Right renal cortex interstitium (tissue), 3 donors: ENCODE results near the gene STIL. TPM values are rescaled to one million over a fixed set of nuclear protein-coding genes. Genes with fewer than 3 reads are reported as not detected.
"Not testable (repeated sequence)": the region's sequence is repeated elsewhere in the genome, so short reads cannot be mapped to it uniquely, and the experiment has no call there.

Source experiments
- DNase-seq, 3 donors: peaks; one replicate each; pipeline ENCODE4 v3.0.0-alpha.2; 2013; ENCODE audit warnings: low read depth in 3 of 3, low spot score in 2 of 3
- polyA plus RNA-seq, 3 donors: library from polyadenylated mRNA; unstranded; fragments of 120-200 nt; gene quantifications; one replicate each; pipeline ENCODE4 v1.2.1, GENCODE V29; 2013; ENCODE audit not compliant: insufficient read length in 3 of 3

STIL gene
- 1 to 10 TPM; 9.0 to 9.5 (median 9.3) TPM for polyA plus RNA-seq

DNA sequence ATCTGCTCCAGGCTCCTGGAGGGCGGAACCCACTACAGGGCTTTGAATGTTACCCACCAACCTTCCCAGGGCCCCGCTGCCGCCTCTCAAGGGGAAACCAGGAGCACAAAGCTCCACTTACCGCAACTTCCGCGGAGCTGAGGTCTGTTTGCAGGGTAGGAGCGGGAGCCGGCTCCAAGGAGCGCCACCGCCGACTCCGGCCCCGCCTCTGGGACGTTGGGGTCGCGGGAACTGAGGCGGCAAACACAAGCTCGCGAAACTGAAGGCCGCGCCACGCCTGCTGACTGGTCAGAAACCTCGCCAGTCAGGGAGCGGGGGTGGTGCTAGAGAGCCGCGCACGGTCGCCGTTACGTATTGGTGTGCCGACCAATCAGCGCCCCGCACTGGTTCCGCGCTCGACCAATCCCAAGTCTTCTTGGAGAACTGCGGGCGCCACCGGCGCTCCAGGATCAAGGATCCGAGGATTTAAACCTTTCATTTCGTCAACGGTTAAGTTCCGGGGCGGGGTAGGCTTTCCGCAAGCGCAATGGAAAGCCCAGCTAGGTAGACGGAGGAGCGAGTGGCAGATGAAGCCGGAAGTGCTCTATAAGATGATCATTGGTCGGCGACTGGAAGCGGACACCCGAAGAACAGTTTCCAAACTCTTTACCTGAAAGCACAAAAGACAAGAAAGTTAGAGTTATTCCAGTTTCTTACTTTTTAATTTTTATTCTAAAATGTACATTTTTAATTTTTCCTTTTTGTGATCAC, at the start of gene STIL:
Gene STIL, minus strand, starts transcription at position 233 of the 750 bp plus-strand sequence. CDS start 3,828 bp downstream, outside the sequence.
- DNase-seq = peak; percentile 97 to 98 (median 98)

DNA sequence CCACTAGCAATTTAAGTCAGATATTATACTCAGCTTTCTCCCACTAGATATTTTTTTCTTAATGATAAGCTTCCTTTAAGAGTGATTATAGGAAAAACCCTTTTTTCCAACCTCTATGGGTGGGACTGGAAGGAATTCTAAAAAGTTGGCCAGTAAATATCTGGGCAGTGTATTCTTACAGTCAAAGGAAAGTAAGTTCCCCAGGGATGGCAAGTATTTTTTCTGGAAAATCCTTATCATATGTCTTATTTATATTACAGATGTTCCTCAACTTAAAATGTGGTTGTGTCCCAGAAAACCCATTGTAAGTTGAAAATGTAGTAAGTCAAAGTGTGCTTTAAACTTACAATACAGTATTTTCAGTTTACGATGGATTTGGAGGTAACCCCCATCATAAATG, 48.9 kb upstream of the STIL start:
- DNase-seq = no peak

DNA sequence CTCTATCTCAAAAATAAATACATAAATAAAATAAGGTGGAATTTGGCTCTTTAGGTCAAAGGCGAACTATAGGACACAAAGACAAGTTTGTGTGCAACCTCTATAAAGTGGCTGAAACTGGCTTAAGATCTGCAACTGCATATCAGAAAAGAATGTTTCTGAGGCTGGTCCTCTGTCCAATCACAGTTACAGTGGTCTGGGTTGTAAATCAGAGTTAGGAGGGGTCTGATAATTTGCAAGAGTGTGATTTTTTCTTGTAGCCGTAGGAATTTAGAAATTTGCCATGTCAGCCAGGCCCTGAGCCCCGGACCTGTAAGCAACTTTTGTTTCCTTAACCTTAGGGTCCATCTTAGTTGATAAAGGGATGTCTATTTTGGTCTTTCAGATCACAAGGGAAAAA, 47.4 kb upstream of the STIL start:
- no peak for DNase-seq

DNA sequence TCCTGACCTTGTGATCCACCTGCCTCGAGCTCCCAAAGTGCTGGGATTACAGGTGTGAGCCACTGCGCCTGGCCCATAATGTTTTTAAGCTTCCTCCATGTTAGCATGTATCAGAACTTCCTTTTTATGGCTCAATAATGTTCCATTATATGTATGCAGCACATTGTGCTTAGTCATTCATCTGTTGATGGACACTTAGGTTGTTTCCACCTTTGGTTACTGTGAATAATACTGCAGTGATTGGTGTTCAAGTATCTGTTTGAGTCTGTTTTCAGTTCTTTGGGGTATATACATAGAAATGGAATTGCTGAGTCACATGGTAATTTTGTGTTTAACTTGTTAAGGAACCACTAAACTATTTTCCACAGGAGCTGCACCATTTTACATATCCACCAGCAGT, 37.4 kb upstream of the STIL start:
- no peak for DNase-seq

DNA sequence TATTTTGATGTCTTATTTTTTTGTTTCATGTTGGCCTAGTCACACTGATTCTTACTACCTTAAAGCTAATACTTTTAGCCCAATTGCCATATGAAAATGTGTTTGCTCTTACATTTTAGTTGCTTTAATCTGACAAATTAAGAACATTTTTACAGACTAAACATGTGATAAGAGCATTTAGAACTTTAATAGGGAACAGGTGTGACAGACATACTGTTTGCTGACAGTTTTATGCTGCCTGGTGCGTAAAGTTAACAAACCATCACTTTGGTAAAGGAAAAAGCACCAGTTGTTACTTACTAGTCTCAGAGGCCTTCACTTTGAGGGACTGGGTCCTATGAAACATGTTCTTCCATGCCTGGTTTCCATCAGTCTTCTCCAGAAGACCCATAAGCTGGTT, 34.3 kb upstream of the STIL start:
- DNase-seq = no peak

DNA sequence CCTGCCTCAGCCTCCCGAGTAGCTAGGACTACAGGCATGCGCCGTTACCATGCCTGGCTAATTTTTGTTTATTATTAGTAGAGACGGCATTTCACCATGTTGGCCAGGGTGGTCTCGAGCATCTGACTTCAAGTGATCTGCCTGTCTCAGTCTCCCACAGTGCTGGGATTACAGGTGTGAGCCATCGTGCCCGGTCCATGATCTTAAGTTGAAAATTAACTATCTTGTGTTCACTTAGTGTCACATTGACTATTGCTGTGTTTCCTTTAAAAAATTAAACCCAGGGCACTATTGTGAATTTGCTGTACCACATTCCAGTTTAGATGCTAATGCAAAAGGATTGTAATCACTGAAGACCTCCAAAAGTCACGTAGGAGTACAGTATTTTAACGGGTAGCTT, 33.8 kb upstream of the STIL start:
- no peak for DNase-seq

DNA sequence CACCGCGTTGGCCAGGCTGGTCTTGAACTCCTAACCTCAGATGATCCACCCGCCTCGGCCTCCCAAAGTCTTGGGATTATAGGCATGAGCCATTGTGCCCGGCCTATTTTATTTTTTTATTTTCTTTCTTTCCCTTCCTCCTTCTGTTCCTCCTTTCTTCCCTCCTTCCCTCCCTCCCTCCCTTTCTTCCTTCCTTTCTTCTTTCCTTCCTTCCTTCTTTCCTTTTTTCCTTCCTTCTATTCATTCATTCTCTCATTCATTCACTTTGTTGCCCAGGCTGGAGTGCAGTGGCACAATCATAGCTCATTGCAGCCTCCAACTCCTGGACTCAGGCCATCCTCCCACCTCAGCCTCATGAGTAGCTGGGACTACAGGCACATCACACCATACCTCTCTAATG, 33.0 kb upstream of the STIL start:
- DNase-seq = not testable (repeated sequence)

DNA sequence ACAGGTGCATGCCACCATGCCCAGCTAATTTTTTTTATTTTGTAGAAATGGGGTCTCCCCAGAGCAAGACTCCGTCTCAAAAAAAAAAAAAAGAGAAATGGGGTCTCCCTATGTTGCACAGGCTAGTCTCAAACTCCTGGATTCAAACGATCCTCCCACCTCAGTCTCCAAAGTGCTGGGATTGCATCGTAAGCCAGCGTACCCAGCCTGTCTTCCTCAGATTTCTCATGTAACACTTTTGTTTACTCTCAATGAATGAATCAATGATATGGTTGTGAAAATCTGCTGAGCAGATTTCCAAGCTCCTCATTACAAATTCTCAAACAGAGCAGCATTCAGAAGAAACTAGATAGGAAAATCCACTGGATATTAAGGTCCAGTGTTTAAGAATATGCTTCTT, 26.3 kb upstream of the STIL start:
- DNase-seq = no peak

DNA sequence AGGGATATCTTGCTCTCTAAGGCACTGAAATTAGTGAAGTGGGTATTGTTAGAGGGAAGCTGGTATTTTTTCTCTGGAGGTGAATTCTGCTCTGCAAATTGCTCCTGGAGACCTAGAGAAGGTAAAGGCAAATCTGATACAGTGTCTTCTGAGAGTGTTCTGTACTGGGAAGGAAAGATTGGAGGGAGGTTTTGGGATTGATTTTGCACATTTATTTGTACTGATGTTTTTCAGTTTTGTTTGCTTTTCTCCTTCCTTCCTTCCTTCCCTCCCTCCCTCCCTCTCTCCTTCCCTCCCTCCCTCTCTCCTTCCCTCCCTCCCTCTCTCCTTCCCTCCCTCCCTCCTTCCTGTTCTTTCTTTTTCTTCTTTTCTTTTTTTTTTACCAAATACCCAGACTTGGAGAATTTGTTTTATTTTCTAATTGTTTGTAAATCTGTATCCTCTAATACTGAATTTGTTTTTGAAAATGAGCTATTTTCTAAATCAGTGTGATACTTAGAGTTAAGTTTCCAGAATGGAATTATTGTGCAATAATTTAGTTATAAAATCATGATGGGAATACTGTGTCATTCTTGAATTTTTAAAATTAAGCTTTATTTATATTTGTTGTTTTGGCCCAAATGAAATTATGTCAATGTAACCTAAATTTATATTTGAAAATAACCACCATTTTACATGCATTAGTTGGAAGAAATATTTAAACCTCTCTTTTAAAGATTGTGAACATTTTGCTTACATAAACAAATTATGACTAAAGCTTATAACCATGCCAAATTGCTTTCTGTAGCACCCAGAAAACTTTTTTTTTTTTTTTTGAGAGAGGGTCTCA, 24.5 kb upstream of the STIL start:
- no peak for DNase-seq

DNA sequence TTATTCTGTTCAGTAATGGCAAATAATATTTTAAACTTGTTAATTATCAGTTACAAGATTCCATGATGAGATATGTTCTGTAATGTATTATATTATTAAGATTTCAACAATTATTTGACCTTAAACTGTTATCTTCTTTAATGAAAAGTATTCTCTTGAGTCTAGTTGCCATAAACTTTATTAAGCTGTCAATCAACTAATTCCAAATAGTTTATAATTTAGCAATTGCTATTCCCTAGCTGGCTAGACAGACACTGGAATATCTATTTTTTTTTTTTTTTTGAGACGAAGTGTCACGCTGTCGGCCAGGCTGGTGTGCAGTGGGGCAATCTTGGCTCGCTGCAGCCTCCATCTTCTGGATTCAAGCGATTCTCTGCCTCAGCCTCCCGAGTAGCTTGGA, 23.4 kb upstream of the STIL start:
- no peak for DNase-seq

DNA sequence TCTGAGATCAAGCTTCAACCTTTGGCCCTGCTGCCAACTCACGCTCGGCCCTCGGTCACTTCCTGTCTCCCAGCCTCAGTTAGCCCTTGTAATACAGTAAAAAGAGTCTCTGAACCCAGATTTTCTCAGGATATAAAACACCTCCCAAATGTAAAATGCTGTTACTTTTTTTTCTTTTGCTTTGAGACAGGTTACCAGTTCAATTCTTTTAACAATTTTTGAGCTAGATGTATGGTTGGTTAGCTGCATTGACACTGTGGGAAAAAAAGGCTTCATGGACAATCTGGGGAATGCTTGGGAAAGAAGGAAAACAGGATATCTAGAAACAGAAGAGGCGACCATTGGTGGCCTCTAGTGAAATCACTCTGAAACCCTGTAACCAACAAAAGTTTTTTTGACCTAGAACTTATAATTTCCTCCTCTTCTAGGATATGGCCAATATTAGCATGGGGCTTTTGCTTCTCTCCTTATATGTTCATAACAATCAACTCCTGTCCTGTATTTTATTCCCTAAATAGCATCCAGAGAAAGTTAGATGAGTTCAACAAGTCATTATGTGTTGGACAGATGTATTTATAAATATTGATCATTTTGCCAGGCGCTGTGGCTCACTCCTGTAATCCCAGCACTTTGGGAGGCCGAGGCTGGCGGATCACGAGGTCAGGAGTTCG, 21.0 kb upstream of the STIL start:
- no peak for DNase-seq

DNA sequence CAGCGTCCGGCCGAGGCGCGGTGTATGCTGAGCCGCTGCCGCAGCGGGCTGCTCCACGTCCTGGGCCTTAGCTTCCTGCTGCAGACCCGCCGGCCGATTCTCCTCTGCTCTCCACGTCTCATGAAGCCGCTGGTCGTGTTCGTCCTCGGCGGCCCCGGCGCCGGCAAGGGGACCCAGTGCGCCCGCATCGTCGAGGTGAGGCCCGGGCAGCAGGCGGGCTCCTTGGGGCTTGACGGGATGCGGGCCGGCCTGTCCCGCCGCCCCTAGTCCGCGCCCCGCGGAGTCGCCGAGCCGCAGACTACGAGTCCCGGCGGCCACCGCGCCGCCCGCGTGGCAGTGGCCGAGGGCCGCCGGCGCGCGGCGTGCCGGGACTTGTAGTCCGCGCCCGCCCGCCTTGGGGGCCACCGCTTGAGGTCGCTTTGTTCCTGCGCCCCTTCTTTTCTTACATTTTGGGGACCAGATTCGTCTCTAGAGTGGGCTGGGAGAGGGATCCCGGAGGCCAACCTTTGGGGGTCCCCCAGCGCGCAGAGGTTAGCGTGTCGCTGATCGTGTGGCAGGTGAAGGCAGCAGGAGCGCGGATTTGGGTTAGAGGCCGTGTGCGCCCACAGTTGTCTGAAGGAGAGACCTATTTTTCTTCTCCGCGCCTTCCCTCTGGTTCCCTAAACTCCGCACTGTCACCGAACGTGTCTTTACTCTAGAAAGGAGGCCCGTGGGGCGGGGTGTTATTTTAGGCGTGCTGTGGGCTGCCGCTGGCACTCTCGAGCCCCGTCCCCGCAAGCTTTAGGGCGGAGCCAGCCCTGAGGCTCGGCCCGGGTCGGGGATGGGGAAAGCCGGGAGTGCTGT, 20.2 kb upstream of the STIL start:
- peak; percentile 57 to 78 (median 58) for DNase-seq

DNA sequence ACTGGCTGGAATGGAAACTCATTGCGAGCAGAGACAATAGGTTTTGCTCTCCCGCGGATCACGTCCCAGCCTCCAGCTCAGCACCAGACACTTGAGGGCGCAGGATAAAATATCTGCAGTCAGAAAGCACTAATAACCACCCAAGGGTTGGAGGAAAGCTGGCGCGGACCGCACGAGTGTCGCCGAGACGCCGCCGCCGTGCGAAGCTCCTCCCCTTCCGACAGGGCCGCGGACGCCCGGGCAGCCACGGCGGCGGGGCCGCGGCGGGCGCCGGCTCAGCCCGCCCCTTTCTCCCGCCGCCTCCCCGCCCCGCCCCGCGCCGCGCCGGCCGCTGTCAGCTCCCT, 19.6 kb upstream of the STIL start, which contains the start of gene CMPK1:
Gene CMPK1, plus strand, starts transcription at position 213 of the 344 bp plus-strand sequence. CDS start 156 bp downstream, outside the sequence.
- DNase-seq = peak; percentile 58 to 68 (median 61)

DNA sequence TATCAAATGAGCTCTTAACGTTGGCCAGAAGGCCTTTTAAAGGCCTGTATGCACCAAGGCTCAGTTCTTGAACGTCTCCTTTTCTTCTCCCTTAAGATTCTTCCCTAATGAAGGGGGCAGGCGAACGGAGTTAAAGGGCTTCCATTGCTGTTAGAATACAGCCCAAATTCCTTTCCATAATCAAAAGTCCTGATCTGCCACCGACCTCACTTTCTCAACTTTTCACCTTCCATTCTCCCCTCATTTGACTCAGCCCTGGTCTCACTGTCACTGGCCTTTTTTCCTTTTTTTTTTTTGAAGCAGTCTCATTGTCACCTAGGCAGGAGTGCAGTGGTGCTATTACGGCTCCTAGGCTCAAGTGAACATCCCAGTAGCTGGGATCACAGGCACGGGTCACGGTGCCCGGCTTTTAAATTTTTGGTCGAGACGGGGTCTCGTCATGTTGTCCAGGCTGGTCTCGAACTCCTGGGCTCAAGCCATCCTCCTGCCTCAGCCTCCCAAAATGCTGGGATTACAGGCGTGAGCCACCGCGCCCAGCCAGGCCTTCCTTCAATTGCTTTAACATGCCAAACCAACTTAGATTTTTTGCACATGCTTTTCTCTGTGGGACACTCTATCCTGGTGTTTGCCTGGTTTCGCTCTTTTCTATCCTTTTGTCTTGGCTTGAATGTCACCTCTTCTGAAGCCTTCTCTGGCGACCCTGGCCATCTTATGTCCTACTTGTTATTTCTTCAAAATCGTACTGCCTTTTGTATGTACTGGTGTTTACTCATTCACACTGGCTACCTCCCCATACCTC, 19.0 kb upstream of the STIL start:
- DNase-seq = no peak

DNA sequence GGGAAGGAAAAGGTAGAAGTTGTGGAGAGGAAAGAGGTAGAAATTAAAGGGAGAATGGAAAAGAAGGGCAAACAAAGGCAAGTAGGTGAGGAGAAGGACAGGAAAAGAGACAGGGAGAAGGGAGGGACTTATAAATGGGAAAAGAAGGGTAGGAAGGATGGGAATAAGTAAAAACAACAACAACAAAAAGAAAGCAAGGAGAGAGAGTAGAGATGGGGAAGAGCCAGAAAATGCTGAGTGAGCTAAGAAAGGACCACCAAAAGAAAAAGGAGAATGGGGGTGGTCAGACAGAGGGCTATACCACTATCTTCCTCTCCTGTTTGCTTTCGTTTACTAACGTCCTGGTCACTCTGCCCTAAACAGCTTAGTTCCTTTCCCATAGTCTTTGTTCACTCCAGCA, 17.9 kb upstream of the STIL start:
- DNase-seq = no peak

DNA sequence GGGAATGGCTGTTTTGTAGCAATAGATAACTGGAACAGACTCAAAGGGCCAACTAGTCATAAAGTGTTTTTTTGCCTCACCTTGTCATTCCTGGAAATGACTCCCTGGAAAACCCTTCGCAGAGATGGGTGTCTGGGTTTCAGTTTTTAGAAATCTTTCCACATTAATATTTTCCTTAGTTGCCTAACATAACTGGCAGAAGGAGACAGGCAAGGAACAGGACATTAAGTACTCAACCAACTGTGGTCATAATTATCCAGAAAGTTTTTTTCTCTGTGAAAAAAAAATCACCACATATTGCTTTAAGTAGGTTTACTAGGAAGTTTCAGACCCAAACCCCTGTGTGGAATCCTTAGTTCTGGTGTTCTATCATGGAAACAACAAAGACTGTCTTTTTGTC, 16.3 kb upstream of the STIL start:
- no peak for DNase-seq

DNA sequence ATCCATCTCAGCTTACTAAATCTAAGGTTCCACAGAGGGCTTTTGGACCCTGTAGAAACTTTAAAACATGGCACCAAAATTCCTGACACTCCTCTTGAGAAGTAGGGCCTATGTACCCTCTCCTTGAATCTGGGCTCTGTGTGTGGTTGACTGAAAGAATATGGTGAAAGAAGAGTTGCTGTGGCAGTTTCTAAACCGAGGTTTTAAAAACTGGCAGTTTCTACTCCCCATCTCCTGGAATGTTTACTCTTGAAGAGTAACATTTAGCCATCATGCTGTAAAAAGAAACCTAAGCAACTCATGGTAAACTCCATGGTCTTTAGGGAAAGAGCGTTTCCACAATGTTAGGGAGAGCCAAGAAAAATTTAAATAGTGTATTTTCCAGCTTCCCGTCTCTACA, 15.0 kb upstream of the STIL start:
- no peak for DNase-seq

DNA sequence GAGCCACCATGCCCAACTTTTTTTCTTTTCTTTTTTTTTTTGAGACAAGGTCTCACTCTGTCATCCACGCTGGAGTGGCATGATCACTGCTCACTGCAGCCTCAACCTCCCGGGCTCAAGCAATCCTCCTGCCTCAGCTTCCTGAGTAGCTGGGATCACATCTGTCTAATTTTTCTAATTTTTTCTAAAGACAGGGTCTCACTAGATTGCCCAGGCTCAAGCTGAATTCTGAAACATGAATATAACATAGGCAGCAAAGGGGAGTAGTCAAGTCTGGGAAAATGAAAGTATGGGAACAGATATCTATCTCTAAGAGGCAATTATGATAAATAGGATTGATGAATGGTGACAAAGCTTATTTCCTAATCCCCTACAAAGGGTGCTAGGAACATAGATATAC, 12.3 kb upstream of the STIL start:
- DNase-seq = no peak

DNA sequence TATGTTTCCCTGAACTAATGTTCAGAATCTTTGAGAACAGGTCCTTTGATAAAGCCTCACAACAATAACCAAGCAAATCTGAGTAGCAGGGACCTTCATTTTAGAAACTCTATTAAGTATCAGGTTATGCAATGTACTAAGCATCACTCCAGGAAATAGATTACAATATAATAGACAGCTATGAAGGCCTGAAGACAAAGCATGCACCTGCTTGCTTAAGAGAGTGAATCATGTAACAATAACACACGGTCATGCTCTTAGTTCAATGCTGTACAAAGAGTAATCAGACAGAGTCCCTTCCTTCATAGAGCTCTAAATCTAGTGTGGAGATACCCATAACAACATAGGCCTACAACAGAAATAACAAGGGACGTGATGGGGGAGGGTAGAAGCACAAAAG, 11.6 kb upstream of the STIL start:
- no peak for DNase-seq

DNA sequence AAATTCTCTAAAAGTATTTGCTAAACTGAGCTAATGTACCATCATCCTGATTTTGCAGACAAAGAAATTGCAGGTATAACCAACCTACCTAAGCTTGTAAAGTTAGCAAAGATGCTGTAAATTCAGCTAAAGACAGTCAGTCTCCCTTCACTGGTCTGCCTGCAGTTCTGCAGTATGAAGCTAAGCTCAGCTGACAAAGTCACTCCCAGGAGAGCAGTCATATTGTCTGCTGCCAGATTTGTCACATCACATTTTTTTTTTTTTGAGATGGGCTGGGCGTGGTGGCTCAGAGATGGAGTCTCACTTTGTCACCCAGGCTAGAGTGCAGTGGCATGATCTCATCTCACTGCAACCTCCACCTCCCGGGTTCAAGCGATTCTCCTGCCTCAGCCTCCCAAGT, 10.7 kb upstream of the STIL start:
- no peak for DNase-seq
